ENCODE measurements around the gene GSK3B. TPM values are rescaled to one million over a fixed set of nuclear protein-coding genes. Genes with fewer than 3 reads are reported as not detected.
"Not testable (repeated sequence)": the region's sequence is repeated elsewhere in the genome, so short reads cannot be mapped to it uniquely, and the experiment has no call there.

Gene GSK3B
- polyA plus RNA-seq, 3 donors: 46.4 to 52.7 (median 47.2) TPM

DNA sequence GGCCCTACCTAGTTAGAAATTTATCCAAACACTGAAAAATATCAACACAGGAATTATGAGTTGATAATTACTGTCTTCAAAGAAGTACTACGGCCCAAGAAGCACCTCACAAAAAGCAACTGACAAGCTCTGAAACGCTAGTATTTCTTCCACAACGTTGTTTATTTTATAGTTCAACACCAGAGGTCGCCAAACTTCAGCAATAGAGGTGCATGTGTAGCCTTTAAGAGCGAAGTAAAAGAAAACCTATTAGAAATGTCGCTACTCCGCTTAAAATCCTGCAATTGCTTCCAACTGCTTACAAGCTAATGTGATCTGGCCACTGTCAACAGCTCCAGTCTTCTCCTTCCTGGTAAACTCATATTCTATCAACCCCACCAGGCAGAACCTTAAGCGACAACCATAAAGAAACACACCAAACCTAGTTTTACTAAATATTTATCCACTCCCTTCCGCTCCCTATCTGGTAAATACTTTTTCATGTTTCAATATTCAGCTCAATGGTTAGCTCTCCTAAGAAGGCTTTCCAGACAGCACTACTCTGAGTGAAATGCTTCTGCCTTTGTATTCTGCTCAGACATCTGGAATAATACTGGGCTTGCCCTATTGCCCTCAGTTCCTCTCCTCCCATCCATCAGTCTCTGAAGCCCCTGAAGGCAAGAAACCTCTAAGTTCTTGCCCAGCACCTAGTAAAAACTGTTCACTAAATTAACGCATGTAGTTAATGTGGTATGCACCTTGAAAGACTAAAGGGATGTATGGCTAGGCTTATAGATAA is 202.1 kb downstream of the GSK3B start:
- peak; percentile 65 to 72 (median 70) for DNase-seq (ENCODE audit: low read depth in 3 of 3, low spot score in 2 of 3)

DNA sequence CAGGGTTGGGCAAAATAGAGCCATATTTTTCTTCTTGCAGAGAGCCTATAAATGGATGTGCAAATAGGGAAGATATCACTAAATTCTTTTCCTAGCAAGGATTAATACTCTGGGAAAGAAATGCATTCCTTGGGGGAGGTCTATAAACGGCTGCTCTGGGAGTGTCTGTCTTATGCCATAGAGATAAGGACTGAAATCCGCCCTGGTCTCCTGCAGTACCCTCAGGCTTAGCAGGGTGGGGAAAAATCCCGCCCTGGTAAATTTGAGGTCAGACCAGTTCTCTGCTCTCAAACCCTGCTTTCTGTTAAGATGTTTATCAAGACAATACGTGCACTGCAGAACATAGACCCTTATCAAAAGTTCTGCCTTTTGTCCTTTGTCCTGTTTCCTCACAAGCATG is 205.6 kb downstream of the GSK3B start:
- not testable (repeated sequence) for DNase-seq (ENCODE audit: low read depth in 3 of 3, low spot score in 2 of 3)

DNA sequence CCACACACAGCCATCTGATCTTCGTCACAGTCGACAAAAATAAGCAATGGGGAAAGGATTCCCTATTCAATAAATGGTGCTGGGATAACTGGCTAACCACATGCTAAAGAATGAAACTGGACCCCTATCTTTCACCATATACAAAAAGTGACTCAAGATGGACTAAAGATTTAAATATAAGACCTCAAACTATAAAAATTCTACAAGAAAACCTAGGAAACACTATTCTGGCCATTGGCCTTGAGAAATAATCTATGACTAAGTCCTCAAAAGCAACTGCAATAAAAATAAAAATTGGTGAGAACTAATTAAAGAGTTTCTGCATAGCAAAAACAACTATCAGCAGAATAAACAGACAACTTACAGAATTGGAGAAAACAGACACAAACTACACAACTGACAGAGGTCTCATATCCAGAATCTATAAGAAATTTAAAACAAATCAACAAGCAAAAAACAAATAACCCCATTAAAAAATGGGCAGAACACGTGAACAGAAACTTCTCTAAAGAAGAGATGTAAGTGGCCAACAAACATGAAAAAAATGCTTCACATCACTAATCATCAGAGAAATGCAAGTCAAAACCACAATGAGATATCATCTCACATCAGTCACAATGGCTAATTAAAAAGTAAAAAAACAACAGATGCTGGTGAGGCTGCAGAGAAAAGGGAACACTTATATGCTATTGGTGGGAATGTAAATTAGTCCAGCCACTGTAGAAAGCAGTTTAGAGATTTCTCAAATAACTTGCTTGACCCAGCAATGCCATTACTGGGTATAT is 208.3 kb downstream of the GSK3B start:
- DNase-seq (ENCODE audit: low read depth in 3 of 3, low spot score in 2 of 3): no peak

DNA sequence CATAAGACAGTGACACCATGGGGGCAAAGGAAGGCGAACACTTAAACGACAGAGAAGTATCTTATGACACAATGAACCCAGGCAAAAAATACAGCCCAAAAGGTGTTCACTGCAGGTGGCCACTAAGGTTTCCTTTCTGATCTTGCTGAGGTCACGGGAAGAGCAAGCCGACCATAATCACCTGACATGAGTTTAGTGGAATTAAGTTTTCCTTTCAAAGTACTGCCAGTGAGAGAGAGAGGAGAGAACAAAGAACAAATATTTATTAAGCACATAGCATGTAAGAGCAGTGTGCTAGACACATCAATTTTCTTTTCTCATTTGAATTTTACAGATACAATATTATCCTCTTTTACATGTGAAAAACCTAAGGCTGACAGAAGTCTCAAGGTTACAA is 210.1 kb downstream of the GSK3B start:
- DNase-seq (ENCODE audit: low read depth in 3 of 3, low spot score in 2 of 3): no peak

DNA sequence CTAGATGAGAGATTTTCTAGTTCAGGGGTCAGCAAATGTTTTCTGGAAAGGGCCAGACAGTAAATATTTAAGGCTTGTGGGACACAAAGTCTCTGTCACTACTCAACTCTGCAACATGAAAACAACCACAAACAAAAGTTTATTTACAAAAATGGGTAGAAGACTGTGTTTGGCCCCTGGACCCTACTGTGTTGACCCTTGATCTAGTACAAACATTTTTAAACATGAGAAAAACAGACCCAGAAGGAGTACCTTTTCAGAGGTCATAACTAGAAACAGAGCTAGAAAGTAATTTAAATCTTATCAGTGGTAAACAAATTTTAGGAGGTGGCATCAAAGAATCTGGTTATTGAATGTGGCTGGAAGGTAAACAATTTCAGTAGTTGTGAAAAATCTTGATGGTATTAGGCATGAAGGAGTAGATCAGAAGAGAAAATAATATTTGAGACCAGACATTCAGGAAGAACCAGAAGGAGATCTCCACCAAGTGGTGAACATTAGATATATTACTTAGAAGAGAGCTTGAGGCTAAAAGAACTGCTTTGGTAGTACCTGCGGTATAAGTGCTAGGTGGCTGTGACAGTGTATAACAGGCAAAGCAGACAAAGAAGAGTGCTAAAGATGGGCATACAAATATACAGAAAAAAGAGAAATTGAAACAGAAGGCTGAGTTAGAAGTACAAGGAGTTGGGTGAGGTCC is 210.6 kb downstream of the GSK3B start:
- DNase-seq (ENCODE audit: low read depth in 3 of 3, low spot score in 2 of 3): no peak

GRCh38 chr3:119880966-119881365 is 213.3 kb downstream of the GSK3B start:
- no peak for DNase-seq (ENCODE audit: low read depth in 3 of 3, low spot score in 2 of 3)

GRCh38 chr3:119873646-119874045 is 220.6 kb downstream of the GSK3B start:
- no peak for DNase-seq (ENCODE audit: low read depth in 3 of 3, low spot score in 2 of 3)

- DNase-seq (ENCODE audit: low read depth in 3 of 3, low spot score in 2 of 3): no peak
These were observed 221.5 kb downstream of the GSK3B start for GRCh38 chr3:119872773-119873172.

GRCh38 chr3:119871571-119871970 is 222.7 kb downstream of the GSK3B start:
- DNase-seq (ENCODE audit: low read depth in 3 of 3, low spot score in 2 of 3): no peak

- DNase-seq (ENCODE audit: low read depth in 3 of 3, low spot score in 2 of 3): no peak
These were observed 223.7 kb downstream of the GSK3B start for GRCh38 chr3:119870512-119870911.

DNA sequence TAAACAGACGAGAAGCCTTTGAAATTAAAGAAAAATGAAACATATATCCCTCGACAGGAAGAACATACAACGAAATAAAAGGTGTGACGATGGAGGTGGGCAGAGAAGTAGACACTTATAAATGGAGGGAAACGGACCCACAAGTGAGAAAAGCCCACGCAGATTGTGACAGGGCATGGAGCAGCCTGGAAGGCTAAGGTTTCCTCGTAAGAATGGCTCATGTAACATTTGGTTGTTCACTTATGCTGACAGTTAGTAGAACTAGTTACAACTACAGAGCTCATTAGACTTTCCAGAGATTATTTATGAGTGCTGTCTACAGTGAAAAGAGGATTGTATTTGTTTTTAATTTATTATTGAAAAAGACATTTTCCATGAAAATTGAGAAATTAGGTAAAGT is 229.8 kb downstream of the GSK3B start:
- DNase-seq (ENCODE audit: low read depth in 3 of 3, low spot score in 2 of 3): peak in 1 of 3 donors; percentile 18

GRCh38 chr3:119862616-119863015 is 231.6 kb downstream of the GSK3B start:
- DNase-seq (ENCODE audit: low read depth in 3 of 3, low spot score in 2 of 3): no peak

DNA sequence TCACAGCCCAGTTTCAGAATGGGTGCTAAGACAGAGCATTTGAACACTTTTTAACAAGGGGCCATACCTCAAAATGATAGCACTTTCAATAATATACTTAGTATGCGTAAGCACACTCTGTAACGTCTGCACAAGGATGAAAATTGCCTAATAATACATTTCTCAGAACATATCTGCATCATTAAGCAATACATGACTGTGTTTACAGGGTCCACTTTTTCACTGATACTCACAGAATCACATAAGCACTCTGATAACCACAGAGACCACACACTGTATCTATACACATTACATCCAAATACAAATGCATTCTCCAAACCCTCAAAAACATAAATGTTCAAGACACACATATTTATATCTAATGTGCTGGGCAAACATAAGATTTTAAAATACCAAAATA is 232.6 kb downstream of the GSK3B start:
- DNase-seq (ENCODE audit: low read depth in 3 of 3, low spot score in 2 of 3): no peak

DNA sequence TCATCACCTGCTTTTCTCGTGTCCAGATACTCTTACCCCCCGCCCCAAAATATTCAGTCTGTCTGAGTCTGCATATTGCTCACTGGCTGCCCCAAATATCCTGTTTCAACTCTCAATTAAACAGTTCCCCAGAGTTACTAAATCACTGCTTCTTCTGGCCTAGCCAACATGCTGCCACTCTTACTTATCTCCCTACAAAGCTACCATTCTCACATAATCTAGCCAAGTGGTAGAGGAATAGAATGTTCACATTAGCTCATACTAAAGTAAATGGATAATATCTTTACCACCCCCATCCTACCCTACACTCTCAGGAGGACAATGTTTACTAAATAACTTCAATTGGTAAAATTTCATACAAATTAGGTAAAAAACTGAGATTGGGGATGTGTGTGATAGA is 234.5 kb downstream of the GSK3B start:
- no peak for DNase-seq (ENCODE audit: low read depth in 3 of 3, low spot score in 2 of 3)

GRCh38 chr3:119858957-119859356 is 235.3 kb downstream of the GSK3B start:
- no peak for DNase-seq (ENCODE audit: low read depth in 3 of 3, low spot score in 2 of 3)

DNA sequence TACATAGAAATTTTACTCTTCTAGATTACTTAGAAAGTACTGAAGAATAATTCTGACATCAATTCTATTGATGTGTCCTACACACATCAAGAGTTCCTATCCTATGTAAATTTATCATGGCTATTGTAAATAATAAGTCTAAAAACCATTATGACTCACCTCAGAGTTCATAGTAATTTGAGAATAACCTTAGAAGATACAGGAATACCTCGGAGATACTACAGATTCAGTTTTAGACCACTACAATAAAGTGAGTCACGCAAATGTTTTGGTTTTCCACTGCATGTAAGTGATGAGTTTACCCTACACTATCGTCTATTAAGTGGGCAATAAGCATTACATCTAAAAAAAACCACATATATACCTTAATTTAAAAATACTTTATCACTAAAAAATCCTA is 237.6 kb downstream of the GSK3B start:
- no peak for DNase-seq (ENCODE audit: low read depth in 3 of 3, low spot score in 2 of 3)

DNA sequence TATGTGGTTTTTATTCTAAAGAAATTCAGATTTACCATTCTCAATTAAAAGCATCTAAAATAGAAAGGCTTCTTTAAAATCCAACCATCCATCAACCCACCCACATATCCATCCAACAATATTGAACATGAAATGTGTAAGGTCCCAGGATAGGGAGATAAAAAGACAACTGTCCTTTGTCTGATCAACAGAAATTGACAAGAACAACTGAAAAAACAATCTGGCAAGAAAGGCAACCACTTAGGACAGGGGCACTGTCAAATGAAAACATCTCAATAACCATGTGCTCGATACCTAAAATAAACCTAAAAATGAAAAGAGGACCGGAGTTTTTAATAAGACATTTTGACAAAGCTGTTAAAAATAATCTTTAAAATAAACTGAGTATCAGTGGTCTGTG is 245.1 kb downstream of the GSK3B start:
- DNase-seq (ENCODE audit: low read depth in 3 of 3, low spot score in 2 of 3): no peak

GRCh38 chr3:119841808-119842471 is 252.3 kb downstream of the GSK3B start:
- no peak for DNase-seq (ENCODE audit: low read depth in 3 of 3, low spot score in 2 of 3)

DNA sequence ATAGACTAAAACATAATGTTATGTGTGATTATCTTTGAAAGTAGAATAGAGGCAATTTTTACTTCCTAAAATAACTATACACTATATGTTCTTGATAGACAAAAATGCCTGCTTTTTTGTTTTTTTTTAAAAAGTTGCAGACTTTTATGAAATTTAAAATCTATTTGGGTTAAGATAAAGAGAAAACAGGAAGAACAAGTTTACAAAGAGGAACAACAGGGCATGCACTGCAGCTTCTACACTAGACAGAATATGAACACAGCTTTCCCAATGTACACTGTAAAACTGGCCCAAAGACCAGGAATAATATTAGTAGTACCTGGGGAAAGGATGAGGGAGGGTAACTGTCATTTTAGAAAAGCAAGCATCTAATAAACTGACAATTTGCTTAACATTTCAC is 258.7 kb downstream of the GSK3B start:
- no peak for DNase-seq (ENCODE audit: low read depth in 3 of 3, low spot score in 2 of 3)

DNA sequence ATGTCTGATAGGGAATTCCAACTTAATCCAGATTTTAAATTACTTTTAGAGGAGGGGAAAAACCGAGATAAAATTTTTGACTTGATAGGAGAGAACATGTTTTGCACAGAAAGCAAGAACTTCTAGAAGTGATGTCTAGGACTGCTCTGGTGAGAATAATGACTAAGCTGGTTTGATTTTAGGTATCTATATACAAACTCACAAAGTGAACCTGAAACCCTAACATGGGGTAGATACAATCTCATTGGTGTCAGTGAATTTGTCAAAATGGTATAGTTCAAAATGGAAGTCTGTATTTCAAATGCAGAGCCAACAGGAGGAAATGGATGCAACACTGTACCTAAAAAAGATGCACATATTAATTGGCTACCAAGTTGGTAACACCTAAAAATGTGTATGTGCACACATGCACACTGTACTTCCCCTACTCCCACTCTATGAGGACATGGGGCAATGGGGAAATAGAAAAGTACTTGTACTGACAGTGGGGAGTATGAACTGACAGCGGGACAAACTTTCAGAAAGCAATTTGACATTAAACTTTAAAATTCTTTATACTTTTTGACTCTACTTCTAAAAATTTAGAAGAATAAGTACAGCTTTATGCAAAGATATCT is 259.4 kb downstream of the GSK3B start:
- no peak for DNase-seq (ENCODE audit: low read depth in 3 of 3, low spot score in 2 of 3)
